ENCODE measurements around the gene CFAP91. TPM values are rescaled to one million over a fixed set of nuclear protein-coding genes. Genes with fewer than 3 reads are reported as not detected.
A peak's percentile ranks its signal among the peaks of the same experiment; 100 is the strongest.

The CFAP91 gene
- total RNA-seq, 2 experiments from 2014 or later = 0.11 to 0.94 TPM

- H3K36me3 Mint-ChIP-seq = peaks cover 3% of the 10 kb centered on the region
- H3K4me1 Mint-ChIP-seq = no peaks in the 10 kb centered on the region
- peaks cover 22% of the 10 kb centered on the region for H3K27me3 Mint-ChIP-seq
- ATAC-seq (ENCODE audit: low read depth) (no peak), DNase-seq (no peak)
- H3K9me3 Mint-ChIP-seq = peaks cover 7% of the 10 kb centered on the region
- POLR2A ChIA-PET = no interaction called here
- no peak overlapping the region for H3K4me3 Mint-ChIP-seq
- no peak overlapping the region for H3K27ac Mint-ChIP-seq
These were observed 12.7 kb upstream of the CFAP91 start for GRCh38 chr3:119690043-119690656.

GRCh38 chr3:119695480-119695879, 7.3 kb upstream of the CFAP91 start:
- Mint-ChIP-seq H3K27me3 (peaks cover 10% of the 10 kb centered on the region), H3K4me3 (no peak overlapping the region), H3K36me3 (no peaks in the 10 kb centered on the region), H3K9me3 (no peaks in the 10 kb centered on the region), H3K4me1 (peaks cover 7% of the 10 kb centered on the region), H3K27ac (no peak overlapping the region)
- POLR2A ChIA-PET = no interaction called here
- ATAC-seq (ENCODE audit: low read depth) = no peak
- DNase-seq = no peak

GRCh38 chr3:119697394-119697793, 5.4 kb upstream of the CFAP91 start:
- H3K27ac Mint-ChIP-seq = no peak overlapping the region
- peaks cover 5% of the 10 kb centered on the region for H3K27me3 Mint-ChIP-seq
- no peak for DNase-seq
- POLR2A ChIA-PET = no interaction called here
- H3K36me3 Mint-ChIP-seq = peaks cover 1% of the 10 kb centered on the region
- no peak overlapping the region for H3K4me3 Mint-ChIP-seq
- H3K9me3 Mint-ChIP-seq = peaks cover 1% of the 10 kb centered on the region
- ATAC-seq (ENCODE audit: low read depth) = no peak
- peaks cover 21% of the 10 kb centered on the region for H3K4me1 Mint-ChIP-seq

GRCh38 chr3:119700269-119700919, 2.4 kb upstream of the CFAP91 start:
- no peak for DNase-seq
- Mint-ChIP-seq H3K36me3 (peaks cover 1% of the 10 kb centered on the region), H3K27ac (peak overlapping the region; percentile 31), H3K27me3 (peaks cover 15% of the 10 kb centered on the region), H3K4me3 (peak overlapping the region; percentile 31), H3K9me3 (peaks cover 1% of the 10 kb centered on the region), H3K4me1 (peaks cover 27% of the 10 kb centered on the region)
- POLR2A ChIA-PET = interaction anchor here (1.7 kb wide), 1 partner anchor 24 kb away, joined by 5 read pairs; the partner anchor contains the start of gene COX17
- peak; percentile 7 for ATAC-seq (ENCODE audit: low read depth)

GRCh38 chr3:119700920-119701734, 1.7 kb upstream of the CFAP91 start:
- Mint-ChIP-seq H3K4me3 (peak overlapping the region; percentile 36), H3K27ac (peak overlapping the region; percentile 31), H3K9me3 (peaks cover 1% of the 10 kb centered on the region), H3K27me3 (peaks cover 15% of the 10 kb centered on the region), H3K36me3 (peaks cover 1% of the 10 kb centered on the region), H3K4me1 (peaks cover 27% of the 10 kb centered on the region)
- ATAC-seq (ENCODE audit: low read depth) (no peak), DNase-seq (no peak)
- POLR2A ChIA-PET = interaction anchor here (1.7 kb wide), 1 partner anchor 24 kb away, joined by 5 read pairs; the partner anchor contains the start of gene COX17

- Mint-ChIP-seq H3K4me1 (peaks cover 27% of the 10 kb centered on the region), H3K36me3 (peaks cover 1% of the 10 kb centered on the region), H3K9me3 (peaks cover 1% of the 10 kb centered on the region), H3K4me3 (peak overlapping the region; percentile 84), H3K27me3 (peaks cover 19% of the 10 kb centered on the region), H3K27ac (no peak overlapping the region)
- DNase-seq (no peak), ATAC-seq (ENCODE audit: low read depth) (no peak)
- POLR2A ChIA-PET = no interaction called here
These were observed 1.2 kb downstream of the CFAP91 start for GRCh38 chr3:119703820-119704531.

- H3K27ac Mint-ChIP-seq = no peak overlapping the region
- H3K27me3 Mint-ChIP-seq = peaks cover 9% of the 10 kb centered on the region
- H3K9me3 Mint-ChIP-seq = no peaks in the 10 kb centered on the region
- peaks cover 2% of the 10 kb centered on the region for H3K4me1 Mint-ChIP-seq
- no peak overlapping the region for H3K4me3 Mint-ChIP-seq
- POLR2A ChIA-PET = no interaction called here
- DNase-seq (no peak), ATAC-seq (ENCODE audit: low read depth) (no peak)
- H3K36me3 Mint-ChIP-seq = no peaks in the 10 kb centered on the region
These were observed 12.3 kb downstream of the CFAP91 start for GRCh38 chr3:119715105-119715504.

- POLR2A ChIA-PET = no interaction called here
- Mint-ChIP-seq H3K27ac (no peak overlapping the region), H3K9me3 (no peaks in the 10 kb centered on the region), H3K36me3 (no peaks in the 10 kb centered on the region), H3K4me1 (peaks cover 2% of the 10 kb centered on the region), H3K27me3 (peaks cover 4% of the 10 kb centered on the region), H3K4me3 (no peak overlapping the region)
- no peak for ATAC-seq (ENCODE audit: low read depth)
- no peak for DNase-seq
These were observed 14.2 kb downstream of the CFAP91 start for GRCh38 chr3:119716998-119717397.

GRCh38 chr3:119717520-119717919, 14.7 kb downstream of the CFAP91 start:
- Mint-ChIP-seq H3K27me3 (peaks cover 4% of the 10 kb centered on the region), H3K4me1 (peaks cover 2% of the 10 kb centered on the region), H3K9me3 (no peaks in the 10 kb centered on the region), H3K36me3 (no peaks in the 10 kb centered on the region), H3K27ac (no peak overlapping the region), H3K4me3 (no peak overlapping the region)
- ATAC-seq (ENCODE audit: low read depth) = no peak
- POLR2A ChIA-PET = no interaction called here
- no peak for DNase-seq

- DNase-seq (no peak), ATAC-seq (ENCODE audit: low read depth) (no peak)
- Mint-ChIP-seq H3K27me3 (peaks cover 10% of the 10 kb centered on the region), H3K9me3 (no peaks in the 10 kb centered on the region), H3K4me1 (no peaks in the 10 kb centered on the region), H3K4me3 (no peak overlapping the region), H3K36me3 (no peaks in the 10 kb centered on the region), H3K27ac (no peak overlapping the region)
- POLR2A ChIA-PET = no interaction called here
These were observed 20.2 kb downstream of the CFAP91 start for GRCh38 chr3:119723022-119723421.

- Mint-ChIP-seq H3K27ac (no peak overlapping the region), H3K4me1 (no peaks in the 10 kb centered on the region), H3K36me3 (no peaks in the 10 kb centered on the region), H3K27me3 (peaks cover 6% of the 10 kb centered on the region), H3K4me3 (no peak overlapping the region), H3K9me3 (no peaks in the 10 kb centered on the region)
- DNase-seq = no peak
- POLR2A ChIA-PET = no interaction called here
- no peak for ATAC-seq (ENCODE audit: low read depth)
These were observed 24.1 kb downstream of the CFAP91 start for GRCh38 chr3:119726909-119727308.

GRCh38 chr3:119729996-119730395, 27.2 kb downstream of the CFAP91 start:
- Mint-ChIP-seq H3K27me3 (peaks cover 8% of the 10 kb centered on the region), H3K4me3 (no peak overlapping the region)

GRCh38 chr3:119731560-119732343, 28.9 kb downstream of the CFAP91 start:
- POLR2A ChIA-PET = no interaction called here
- Mint-ChIP-seq H3K27me3 (peaks cover 6% of the 10 kb centered on the region), H3K4me3 (no peak overlapping the region), H3K9me3 (no peaks in the 10 kb centered on the region), H3K4me1 (no peaks in the 10 kb centered on the region), H3K36me3 (no peaks in the 10 kb centered on the region), H3K27ac (no peak overlapping the region)
- no peak for ATAC-seq (ENCODE audit: low read depth)
- DNase-seq = no peak

More at GRCh38 chr3:119729996-119730395, 27.2 kb downstream of the CFAP91 start:
- Mint-ChIP-seq H3K9me3 (no peaks in the 10 kb centered on the region), H3K27ac (no peak overlapping the region), H3K36me3 (no peaks in the 10 kb centered on the region), H3K4me1 (no peaks in the 10 kb centered on the region)
- POLR2A ChIA-PET = no interaction called here
- ATAC-seq (ENCODE audit: low read depth) (no peak), DNase-seq (no peak)

Measured in activated naive CD8-positive, alpha-beta T cell treated with anti-CD3 and anti-CD28 coated beads, Interleukin-2, amount 10 ng/mL, durations not matched to agents 7 days and 5 days (primary cell).